Glomerular visceral epithelial cell (primary cell): ENCODE measurements around the gene ANKS1B.

Experiments used
- DNase-seq: peaks from one replicate; pipeline ENCODE4 v3.0.0-alpha.2; 2016; ENCODE audit errors: extremely low spot score

The ANKS1B gene

DNA sequence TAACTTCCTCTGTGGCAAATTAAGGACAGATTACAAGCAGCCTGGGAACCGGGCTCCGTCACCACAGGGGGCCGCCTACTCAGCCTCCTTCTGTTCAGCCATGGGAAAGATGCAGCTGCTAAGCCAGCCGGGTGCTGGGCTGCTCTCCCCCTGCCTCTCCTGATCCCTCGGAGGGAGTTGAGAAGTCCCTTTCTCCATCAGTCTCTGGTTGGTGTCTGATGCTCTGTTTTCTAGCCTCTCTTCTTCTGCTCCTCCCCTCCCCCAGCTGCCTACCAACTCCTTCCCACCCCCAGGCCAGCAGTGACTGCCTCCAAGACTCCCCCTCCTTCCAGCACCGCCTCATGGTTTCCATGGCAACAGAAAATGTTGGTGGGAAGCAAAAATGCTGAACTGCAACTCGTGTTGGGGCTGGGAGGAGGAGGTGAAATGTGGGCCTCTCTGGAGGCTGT lies 853.0 kb downstream of the ANKS1B start:
- DNase-seq, result no peak

GRCh38 chr12:99130808-99131553 lies 853.8 kb downstream of the ANKS1B start:
- no peak for DNase-seq

- DNase-seq, result no peak
Observed at GRCh38 chr12:99128246-99128802, 856.4 kb downstream of the ANKS1B start.

- DNase-seq, result no peak
Observed at GRCh38 chr12:99122959-99123358, 861.8 kb downstream of the ANKS1B start.

DNA sequence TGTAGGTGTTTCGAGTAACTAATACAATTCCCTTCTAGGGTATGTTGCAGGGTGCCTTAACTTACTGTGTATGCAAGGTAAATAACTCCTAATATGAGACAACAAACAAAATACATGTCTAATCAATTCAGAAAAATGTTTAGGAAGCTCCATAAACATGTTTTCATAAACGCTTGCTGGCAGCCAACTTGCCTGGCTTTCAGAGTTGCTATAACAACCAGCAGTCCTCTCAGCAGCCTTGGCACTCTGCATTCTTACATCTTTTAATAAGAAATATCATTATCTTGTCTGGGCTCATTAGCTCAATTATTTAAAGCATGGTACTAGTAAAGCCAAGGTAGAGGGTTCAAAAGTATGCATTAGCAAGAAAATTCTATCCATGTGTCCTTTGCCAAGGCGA lies 862.2 kb downstream of the ANKS1B start:
- no peak for DNase-seq

DNA sequence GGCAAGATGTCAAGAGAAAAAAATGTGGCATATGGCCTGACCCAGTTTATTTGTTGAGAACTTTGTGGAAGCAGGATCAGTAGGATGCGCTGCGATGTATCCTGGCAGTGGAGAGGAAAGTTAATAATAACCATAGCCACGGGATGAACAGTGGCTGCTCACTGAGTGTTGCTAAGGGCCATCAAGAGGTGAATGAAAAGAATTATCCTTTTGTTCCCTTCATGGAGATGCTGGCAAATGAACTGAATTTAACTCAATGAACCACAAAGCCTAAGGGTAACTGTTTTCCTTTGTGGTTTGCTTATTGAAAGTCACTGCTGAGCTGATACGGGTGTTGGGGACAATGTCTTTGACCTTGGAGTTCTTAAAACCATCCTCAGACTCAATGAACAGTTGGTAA lies 863.2 kb downstream of the ANKS1B start:
- DNase-seq, result no peak

DNA sequence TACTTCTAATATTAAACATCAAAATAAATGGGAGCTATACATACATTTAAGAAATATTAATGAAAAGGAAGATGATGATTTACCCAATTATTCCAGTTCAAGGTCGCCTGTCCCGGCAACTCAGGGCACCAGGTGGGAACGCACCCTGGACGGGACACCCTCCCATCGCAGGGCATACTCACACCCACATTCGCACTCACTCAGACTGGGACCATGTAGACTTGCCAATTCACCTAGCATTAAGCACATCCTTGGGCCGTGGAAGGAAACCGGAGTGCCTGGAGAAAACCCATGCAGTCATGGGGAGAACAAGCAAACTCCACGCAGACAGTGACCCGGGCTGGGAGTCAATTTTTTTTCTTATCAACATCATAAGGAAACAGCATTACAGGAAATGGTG lies 864.8 kb downstream of the ANKS1B start:
- no peak for DNase-seq

DNA sequence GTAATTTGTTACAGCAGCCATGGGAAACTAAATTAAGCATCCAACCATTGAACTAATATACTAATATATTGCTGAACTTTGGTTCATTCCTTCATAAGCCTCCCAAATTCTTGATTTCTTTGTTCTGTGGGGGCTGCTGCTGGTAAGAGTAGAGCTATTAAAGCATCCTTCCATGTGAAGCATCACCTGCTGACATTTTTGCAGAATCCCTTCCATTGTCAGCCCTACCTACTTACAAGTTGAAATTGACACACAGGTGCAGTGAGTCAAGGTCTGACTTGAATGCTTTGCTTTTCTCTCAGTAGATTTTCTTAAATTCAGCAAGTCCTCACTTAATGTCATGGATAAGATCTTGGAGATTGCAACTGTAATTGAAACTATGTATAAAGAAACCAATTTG lies 865.3 kb downstream of the ANKS1B start:
- DNase-seq, result no peak

DNA sequence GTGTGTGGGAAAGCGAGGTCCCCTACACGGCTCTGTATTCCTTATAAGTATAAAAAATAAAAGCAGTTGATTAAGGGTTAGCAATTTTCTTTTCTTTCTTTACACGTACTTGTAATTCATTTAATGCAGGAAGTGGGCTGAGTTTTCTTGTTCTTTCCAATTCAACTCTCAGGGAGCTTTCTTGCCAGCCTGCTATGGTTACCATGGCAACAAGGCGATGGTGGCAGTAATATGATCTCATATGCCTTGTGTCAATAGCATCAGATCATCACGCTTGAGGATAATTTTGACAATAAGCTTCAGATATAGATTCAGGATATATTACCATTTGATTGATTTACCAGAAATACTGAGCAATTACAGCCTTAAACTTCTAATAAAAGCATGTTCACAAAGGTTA lies 873.1 kb downstream of the ANKS1B start:
- DNase-seq, result no peak

DNA sequence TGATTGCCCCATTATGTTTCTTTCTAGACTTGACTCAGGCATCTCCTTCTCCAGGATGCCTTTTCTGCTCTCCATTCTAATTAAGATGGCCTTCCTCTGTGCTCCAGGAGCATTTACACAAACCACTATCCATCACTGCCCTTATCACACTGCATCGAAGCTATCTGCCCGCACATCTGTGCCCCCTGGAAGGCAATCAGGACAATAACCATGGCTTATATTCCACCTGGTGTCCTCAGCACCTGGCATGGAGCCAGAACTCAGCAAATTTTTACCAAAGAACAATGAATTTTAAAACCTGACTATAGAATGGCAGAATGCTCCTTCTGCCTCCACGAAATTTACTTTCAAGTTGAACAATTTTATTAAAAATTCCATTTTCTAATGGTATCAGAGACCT lies 873.9 kb downstream of the ANKS1B start:
- DNase-seq, result no peak

DNA sequence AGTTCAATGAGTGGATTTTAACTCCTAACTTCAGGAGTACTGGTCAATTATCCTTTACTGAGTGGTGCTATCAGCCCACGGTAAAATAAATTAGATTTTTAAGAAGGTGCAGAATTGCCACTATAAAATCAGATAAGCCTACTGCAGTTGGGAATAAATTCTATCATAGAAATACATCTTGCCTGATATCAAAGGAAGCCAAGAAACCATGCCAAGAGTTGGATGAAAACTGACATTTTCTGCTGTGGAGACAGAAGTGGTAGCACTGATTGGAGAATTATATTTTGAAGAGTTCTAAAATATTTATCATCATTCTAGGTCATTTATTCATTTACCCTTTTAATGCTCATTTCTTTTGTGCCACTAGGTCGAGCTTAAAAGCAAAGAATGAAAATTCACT lies 874.5 kb downstream of the ANKS1B start:
- no peak for DNase-seq

DNA sequence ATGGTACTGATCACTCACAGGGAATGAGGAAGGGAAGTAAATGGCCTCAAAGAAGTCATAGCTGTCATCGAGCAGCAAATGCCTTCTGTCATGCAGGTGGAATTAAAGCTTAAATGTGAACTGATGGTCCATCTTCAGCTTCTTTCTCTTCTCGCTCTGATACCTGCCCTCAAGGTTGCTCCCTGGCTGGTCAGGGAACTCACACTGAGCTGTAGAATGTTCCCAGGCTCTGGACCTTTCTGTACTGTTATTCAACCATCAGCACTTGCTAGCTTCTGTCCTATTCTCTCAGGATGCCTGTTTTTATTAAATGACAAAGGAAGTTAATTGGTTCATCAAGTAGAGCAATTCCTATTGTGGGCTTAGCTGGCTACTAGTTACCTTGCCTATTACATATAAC lies 875.8 kb downstream of the ANKS1B start:
- DNase-seq, result no peak

GRCh38 chr12:99099786-99100185 lies 885.0 kb downstream of the ANKS1B start:
- DNase-seq, result no peak

DNA sequence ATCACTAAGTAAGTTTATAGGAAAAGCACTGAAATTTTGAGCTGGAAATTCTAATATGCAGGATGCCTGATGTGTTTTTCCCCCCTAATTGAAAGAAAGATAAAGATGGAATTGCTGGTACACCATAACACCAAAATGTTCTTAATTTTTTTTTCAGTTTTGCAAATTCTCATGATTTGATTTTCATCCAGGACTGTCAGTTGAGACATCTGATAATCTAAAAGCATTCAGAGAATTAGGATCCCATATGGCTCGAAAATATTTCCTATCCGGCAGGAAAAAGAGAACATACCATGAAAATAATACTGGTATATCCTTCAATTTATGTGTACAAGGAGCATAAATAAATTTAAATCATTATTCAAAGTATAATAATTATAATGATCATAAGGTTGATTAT lies 887.6 kb downstream of the ANKS1B start:
- no peak for DNase-seq

DNA sequence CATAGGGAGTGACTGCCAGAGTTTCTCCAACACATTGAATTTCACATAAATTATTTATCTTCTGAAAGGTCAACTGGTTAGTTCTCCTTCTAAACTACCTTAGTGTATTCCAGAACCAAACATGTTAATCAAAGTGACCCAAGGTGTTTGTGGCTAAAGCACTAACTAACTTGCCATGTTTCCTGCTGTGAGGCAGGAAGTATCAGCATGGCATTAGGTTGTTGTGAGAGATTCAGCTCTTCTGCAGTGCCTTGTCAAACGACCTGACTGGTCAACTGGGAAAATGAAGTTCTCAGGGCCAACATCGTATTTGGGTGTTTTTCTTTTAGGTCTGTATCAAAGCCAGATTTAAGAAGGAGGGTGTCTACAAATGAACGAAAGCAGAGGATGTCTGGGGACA lies 891.6 kb downstream of the ANKS1B start:
- DNase-seq, result no peak

DNA sequence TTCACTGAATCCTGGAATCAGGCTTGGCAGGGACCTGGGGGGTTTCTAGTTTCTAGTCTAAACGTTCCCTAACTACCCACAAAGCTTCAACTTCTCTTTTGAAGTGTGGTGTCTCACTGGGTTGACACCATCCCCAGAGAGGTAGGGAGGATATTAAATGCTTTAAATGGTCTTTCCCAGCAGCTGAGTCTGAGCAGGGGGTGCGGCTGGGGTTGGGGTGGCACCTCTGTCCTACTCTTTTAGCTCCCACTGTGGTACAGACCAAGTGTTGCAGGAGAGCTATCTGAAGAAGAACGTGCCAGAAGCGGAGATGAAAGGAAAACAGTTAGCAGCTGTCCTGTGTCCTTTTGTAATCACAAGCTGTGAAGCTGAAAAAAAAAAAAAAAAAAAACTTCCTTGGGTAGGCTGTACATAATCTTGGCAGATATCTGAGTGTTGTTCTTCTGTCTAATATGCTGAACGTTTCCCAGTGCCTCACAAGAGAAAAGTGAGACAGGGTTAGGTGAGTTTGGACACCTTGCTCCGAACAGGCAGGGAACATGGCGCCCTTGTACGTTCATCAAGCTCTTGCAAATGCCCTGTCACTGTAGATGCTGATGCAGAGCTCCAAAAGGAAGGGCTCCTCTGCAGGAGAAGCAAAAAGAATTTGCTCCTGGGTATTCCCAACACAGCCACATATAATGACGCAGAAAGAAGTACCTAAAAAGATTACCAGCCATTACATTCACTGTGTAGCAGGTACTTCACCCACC lies 892.5 kb downstream of the ANKS1B start:
- DNase-seq, result no peak

- no peak for DNase-seq
Observed at GRCh38 chr12:99087278-99087677, 897.5 kb downstream of the ANKS1B start.

- DNase-seq, result no peak
Observed at GRCh38 chr12:99079811-99080210, 904.9 kb downstream of the ANKS1B start.

DNA sequence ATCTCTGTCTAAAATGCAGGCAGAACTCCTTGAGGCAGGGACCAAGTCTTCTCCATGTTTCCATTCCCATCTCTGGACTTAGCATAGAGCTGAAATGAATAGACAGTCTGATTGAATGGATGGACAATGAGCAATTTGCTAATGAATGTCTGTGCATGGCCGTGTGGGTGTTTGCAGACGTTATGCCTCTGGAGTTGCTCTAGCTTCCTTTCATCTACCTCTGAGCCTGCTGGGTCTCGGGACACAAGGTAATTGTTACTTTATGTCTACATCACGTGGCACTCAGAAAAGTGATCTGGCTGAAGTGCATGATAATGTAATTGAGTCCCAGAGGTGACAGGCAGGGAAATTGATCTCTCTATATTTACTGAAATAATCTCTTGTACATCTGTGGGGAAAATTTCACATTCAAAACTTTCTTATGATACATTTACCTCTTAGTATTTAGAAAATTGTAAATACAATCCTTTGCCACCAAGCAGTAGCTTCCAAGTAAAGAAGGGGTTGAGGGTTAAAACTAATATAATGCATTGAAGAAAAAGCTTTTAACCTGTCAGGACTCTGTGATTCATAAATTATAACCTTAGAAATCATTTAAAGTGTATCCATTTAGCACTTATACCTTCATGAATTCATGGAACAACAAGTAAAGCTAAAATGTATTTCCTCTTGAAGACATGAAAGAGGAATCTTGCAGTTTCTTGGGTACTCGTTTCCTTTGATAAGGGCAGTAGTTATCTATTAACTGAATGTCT lies 915.6 kb downstream of the ANKS1B start:
- no peak for DNase-seq

GRCh38 chr12:99067171-99067785 lies 917.5 kb downstream of the ANKS1B start:
- no peak for DNase-seq

DNA sequence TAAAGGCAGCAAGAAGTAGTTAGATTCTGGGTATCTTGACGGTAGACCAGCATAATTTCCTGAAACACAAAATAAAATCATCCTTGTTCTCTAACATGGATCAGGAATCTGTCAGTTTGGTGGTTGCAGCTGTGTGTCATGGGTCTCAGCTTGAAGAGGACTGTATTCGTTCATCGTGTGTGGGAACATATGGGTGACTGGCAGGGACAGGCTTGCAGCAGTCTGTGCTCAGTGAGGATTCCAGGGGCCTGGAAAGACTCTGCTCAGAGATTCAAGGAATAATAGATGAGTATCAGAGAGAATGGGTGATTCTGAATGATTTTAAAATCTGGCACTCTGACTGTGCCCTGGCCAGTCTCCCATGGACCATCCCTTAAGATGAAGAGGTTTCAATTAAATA lies 918.0 kb downstream of the ANKS1B start:
- no peak for DNase-seq

- DNase-seq, result no peak
Observed at GRCh38 chr12:99063182-99063581, 921.6 kb downstream of the ANKS1B start.
